MM.1S (cell line): ENCODE results near the gene ITGA11.

Experiments
- DNase-seq: peaks from one replicate; pipeline ENCODE4 v3.0.0-alpha.2; 2015
- H2AFZ ChIP-seq: fragments of 300-600 bp; sonication (generic); 2 replicates; pipeline ENCODE4 v1.6.0; 2016; ENCODE audit warnings: antibody characterized with exemption, low read length
- H3F3A ChIP-seq: fragments of 300-600 bp; sonication (generic); 2 replicates; pipeline ENCODE4 v1.6.1; 2016; ENCODE audit warnings: mild to moderate bottlenecking, antibody characterized with exemption, low read length, moderate library complexity, mixed read lengths; ENCODE audit not compliant: insufficient read depth
- H3K27ac ChIP-seq: fragments of 300-600 bp; sonication (generic); 2 replicates; pipeline ENCODE4 v1.5.1; 2016; ENCODE audit warnings: mild to moderate bottlenecking, low read length
- H3K27me3 ChIP-seq: fragments of 300-600 bp; sonication (generic); replicated peaks from 2 replicates; pipeline ENCODE4 v1.6.0; 2016; ENCODE audit warnings: low read length; ENCODE audit not compliant: insufficient read depth
- H3K36me3 ChIP-seq: fragments of 300-600 bp; sonication (generic); replicated peaks from 2 replicates; pipeline ENCODE4 v1.6.1; 2016; ENCODE audit warnings: mild to moderate bottlenecking, low read length, mixed read lengths; ENCODE audit not compliant: insufficient read depth
- H3K4me1 ChIP-seq: fragments of 300-600 bp; sonication (generic); 2 replicates; pipeline ENCODE4 v1.6.1; 2016; ENCODE audit warnings: low read length, mixed read lengths
- H3K4me2 ChIP-seq: fragments of 300-600 bp; sonication (generic); 2 replicates; pipeline ENCODE4 v1.6.0; 2016; ENCODE audit warnings: low read depth, low read length
- H3K4me3 ChIP-seq: fragments of 300-600 bp; sonication (generic); 2 replicates; pipeline ENCODE4 v1.5.1; 2016; ENCODE audit warnings: low read length, mixed read lengths
- H3K79me2 ChIP-seq: fragments of 300-600 bp; sonication (generic); 2 replicates; pipeline ENCODE4 v1.6.1; 2016; ENCODE audit warnings: mixed run types, low read length, mixed read lengths
- H3K9ac ChIP-seq: fragments of 300-600 bp; sonication (generic); 2 replicates; pipeline ENCODE4 v1.6.1; 2016; ENCODE audit warnings: low read length, mixed read lengths
- H3K9me2 ChIP-seq: fragments of 300-600 bp; sonication (generic); replicated peaks from 2 replicates; pipeline ENCODE4 v1.6.1; 2016; ENCODE audit warnings: mild to moderate bottlenecking, low read length, mixed read lengths; ENCODE audit not compliant: insufficient read depth
- H3K9me3 ChIP-seq: fragments of 300-600 bp; sonication (generic); replicated peaks from 2 replicates; pipeline ENCODE4 v1.6.1; 2016; ENCODE audit warnings: mild to moderate bottlenecking, low read length, mixed read lengths; ENCODE audit not compliant: insufficient read depth
- H4K20me1 ChIP-seq: fragments of 300-600 bp; sonication (generic); 2 replicates; pipeline ENCODE4 v1.6.1; 2016; ENCODE audit warnings: mild to moderate bottlenecking, low read length, moderate library complexity, mixed read lengths; ENCODE audit not compliant: insufficient read depth
- EZH2 ChIP-seq: fragments of 300-600 bp; sonication (generic); optimal IDR thresholded peaks from 2 replicates; pipeline ENCODE3; 2017; ENCODE audit warnings: low read depth, mild to moderate bottlenecking, antibody characterized with exemption, low read length, mixed read lengths
- EZH2phosphoT487 ChIP-seq: fragments of 300-600 bp; sonication (generic); IDR thresholded peaks from 2 replicates; pipeline ENCODE4 v1.6.1; 2018; ENCODE audit warnings: antibody characterized with exemption, low read length
- TF ChIP-seq, protein P1 (sequence below): fragments of 300-600 bp; sonication (generic); IDR thresholded peaks from 2 replicates; pipeline ENCODE4 v1.5.1; 2016; ENCODE audit warnings: antibody characterized with exemption, low read length, mixed read lengths

Gene ITGA11

DNA sequence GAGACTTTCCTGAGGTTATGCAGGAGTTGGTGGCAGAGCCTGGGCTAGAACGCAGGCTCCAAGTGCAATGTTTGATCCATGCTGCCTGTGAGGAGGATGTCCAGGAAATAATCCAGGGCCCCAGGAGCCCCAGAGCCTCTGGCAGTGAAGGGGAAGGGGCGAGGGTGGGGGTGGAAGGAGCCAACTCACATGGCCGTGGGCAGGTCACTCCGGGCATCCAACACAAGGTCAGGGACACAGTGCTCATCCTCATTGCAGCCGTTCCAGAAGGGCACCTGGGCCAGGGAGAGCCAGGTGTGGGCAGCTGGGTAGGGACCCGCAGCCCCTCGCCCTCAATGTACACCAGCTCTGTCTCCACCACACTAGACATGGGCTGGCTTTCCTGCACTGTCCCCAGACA, 110.7 kb downstream of the ITGA11 start:
- H3K27ac ChIP-seq = no peak overlapping the region
- no peak overlapping the region for H2AFZ ChIP-seq
- DNase-seq = no peak
- H3K9me2 ChIP-seq = no peaks in the 10 kb centered on the region
- no peak overlapping the region for H3K9ac ChIP-seq
- H3K9me3 ChIP-seq = no peaks in the 10 kb centered on the region
- TF ChIP-seq, protein P1, sequence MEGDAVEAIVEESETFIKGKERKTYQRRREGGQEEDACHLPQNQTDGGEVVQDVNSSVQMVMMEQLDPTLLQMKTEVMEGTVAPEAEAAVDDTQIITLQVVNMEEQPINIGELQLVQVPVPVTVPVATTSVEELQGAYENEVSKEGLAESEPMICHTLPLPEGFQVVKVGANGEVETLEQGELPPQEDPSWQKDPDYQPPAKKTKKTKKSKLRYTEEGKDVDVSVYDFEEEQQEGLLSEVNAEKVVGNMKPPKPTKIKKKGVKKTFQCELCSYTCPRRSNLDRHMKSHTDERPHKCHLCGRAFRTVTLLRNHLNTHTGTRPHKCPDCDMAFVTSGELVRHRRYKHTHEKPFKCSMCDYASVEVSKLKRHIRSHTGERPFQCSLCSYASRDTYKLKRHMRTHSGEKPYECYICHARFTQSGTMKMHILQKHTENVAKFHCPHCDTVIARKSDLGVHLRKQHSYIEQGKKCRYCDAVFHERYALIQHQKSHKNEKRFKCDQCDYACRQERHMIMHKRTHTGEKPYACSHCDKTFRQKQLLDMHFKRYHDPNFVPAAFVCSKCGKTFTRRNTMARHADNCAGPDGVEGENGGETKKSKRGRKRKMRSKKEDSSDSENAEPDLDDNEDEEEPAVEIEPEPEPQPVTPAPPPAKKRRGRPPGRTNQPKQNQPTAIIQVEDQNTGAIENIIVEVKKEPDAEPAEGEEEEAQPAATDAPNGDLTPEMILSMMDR = no peak
- TF ChIP-seq EZH2 (no peak), EZH2phosphoT487 (no peak)
- no peaks in the 10 kb centered on the region for H4K20me1 ChIP-seq
- H3K4me1 ChIP-seq = no peaks in the 10 kb centered on the region
- H3K79me2 ChIP-seq = no peaks in the 10 kb centered on the region
- no peaks in the 10 kb centered on the region for H3K36me3 ChIP-seq
- no peak overlapping the region for H3K4me2 ChIP-seq
- no peak overlapping the region for H3K4me3 ChIP-seq
- H3F3A ChIP-seq = no peaks in the 10 kb centered on the region
- H3K27me3 ChIP-seq = no peaks in the 10 kb centered on the region

DNA sequence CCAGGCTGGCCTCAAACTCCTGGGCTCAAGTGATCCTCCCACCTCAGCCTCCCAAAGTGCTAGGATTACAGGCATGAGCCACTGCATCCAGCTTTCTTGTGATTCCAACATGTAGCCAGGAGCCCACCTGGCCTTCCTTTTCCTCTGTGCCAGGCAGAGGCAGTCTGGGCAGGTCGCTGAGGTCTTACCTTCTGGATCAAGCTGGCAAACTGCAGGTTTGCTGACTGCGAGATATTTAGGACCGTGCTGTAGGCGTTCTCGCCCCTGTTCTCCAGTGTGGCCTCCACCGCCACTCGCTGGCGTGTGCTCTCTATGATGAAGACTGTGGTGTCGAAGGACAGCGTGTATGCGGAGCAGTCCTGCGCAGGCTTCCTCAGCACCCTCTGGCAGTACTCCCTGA, 112.0 kb downstream of the ITGA11 start:
- no peaks in the 10 kb centered on the region for H3K27me3 ChIP-seq
- H3K27ac ChIP-seq = no peak overlapping the region
- H3K4me3 ChIP-seq = no peak overlapping the region
- H3K79me2 ChIP-seq = no peaks in the 10 kb centered on the region
- TF ChIP-seq EZH2phosphoT487 = no peak
- TF ChIP-seq EZH2 = no peak
- TF ChIP-seq, protein P1 = no peak
- no peaks in the 10 kb centered on the region for H3K9me3 ChIP-seq
- no peak overlapping the region for H2AFZ ChIP-seq
- H3K9me2 ChIP-seq = no peaks in the 10 kb centered on the region
- no peak overlapping the region for H3K9ac ChIP-seq
- H3K36me3 ChIP-seq = no peaks in the 10 kb centered on the region
- no peaks in the 10 kb centered on the region for H3F3A ChIP-seq
- no peaks in the 10 kb centered on the region for H3K4me1 ChIP-seq
- no peaks in the 10 kb centered on the region for H4K20me1 ChIP-seq
- no peak for DNase-seq
- H3K4me2 ChIP-seq = no peak overlapping the region

DNA sequence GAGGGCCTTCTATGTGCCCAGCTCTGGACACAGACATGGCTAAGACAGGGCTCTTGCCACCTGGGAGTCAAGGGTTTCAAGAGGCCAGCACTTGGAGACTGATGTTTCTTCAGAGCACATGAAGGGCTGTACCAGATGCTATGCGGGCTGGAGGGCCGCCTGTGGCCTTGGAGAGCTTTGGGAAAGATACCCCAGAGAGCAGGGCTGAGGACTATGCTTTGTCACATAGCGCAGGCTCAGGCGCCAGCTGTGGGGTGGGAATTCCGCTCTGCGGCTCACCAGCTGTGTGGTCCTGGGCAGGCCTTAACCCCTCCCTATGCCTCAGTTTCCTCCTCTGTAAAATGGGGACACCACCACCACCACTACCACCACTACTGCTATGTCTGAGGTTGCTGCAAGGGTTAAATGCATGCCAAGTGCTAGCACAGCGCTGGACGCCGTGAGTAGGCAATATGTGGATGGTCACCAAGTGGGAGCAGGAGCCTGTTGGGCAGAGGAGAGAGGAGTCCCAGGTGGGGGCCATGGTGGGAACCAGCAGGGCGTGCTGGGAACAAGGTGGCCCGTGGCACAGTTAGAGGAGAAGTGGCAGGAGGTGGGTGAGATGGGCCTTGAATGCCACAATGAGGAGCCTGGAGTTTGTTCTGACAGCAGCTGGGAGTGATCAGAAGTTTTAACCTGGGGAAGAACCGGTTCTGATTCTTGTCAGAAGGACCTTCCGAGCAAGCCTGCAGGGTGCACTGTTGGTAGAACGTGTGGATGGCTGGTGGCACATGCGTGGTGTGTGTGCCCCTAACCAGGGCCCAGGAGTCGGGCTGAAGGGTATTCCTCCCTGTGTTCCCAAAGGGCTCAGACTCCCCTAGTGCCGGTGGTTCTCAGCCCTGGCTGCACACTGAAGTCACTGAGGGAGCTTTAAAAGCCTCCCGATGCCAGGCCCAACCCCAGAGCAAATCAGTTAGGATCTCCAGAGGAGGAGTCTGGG, 112.7 kb downstream of the ITGA11 start:
- H3K27ac ChIP-seq = no peak overlapping the region
- no peak for DNase-seq

More for the DNA sequence above, 112.7 kb downstream of the ITGA11 start:
- H3K9me2 ChIP-seq = no peaks in the 10 kb centered on the region
- H3K4me2 ChIP-seq = no peak overlapping the region
- no peaks in the 10 kb centered on the region for H3K9me3 ChIP-seq
- H3K36me3 ChIP-seq = no peaks in the 10 kb centered on the region
- H3K4me1 ChIP-seq = no peaks in the 10 kb centered on the region
- H3K9ac ChIP-seq = no peak overlapping the region
- TF ChIP-seq, protein P1 = no peak
- TF ChIP-seq EZH2phosphoT487 (no peak), EZH2 (no peak)
- no peaks in the 10 kb centered on the region for H4K20me1 ChIP-seq
- no peaks in the 10 kb centered on the region for H3F3A ChIP-seq
- H2AFZ ChIP-seq = no peak overlapping the region
- H3K27me3 ChIP-seq = no peaks in the 10 kb centered on the region
- H3K79me2 ChIP-seq = no peaks in the 10 kb centered on the region
- H3K4me3 ChIP-seq = no peak overlapping the region
